Limb (tissue), 2 donors: Measurements from ENCODE around the gene ITGAL.

Experiments
- DNase-seq, 2 donors: peaks; one replicate each; pipeline ENCODE4 v3.0.0-alpha.2; 2016; ENCODE audit errors: extremely low spot score in 2 of 2

Gene ITGAL

DNA sequence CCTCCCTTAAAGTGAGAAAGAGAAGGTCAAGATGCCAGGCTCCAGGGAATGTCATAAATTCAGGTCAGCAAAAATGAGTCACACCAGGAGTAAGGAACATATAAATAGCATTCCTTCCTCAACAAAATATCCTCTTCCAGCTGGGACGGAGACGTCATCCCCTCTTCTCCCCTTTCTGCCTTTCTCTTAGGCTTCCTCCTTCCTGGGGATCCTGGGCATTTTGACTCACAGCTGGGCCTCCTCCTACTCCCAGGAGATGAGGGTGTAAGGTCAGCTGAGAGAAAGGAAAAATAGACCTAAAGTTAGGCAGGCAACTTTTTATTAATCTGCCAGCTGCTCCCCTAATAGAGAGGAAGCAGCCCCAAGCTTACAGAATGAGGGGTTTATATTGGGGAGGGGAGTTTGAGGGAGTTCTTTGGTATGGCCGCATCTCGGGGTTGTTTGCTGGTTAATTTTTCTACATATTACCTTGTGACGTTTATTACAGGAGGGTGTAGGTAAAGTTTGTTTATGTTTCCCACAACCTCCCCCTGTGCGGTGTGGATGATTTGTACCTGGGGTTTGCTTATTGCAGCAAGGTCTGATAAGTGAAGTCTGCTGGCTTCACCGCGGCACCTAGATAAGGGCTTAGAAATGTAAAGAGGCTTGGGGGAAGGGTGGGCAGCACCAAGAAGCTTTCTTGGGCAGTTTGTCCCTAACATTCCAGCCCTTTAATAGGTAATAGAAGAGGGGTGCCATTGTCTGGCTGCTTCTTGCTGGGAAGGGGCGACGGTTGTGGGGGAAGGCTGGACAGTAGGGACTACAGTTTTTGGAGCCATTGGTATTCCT lies 69.2 kb downstream of the ITGAL start:
- DNase-seq = no peak

GRCh38 chr16:30543067-30543466 lies 70.5 kb downstream of the ITGAL start:
- no peak for DNase-seq

DNA sequence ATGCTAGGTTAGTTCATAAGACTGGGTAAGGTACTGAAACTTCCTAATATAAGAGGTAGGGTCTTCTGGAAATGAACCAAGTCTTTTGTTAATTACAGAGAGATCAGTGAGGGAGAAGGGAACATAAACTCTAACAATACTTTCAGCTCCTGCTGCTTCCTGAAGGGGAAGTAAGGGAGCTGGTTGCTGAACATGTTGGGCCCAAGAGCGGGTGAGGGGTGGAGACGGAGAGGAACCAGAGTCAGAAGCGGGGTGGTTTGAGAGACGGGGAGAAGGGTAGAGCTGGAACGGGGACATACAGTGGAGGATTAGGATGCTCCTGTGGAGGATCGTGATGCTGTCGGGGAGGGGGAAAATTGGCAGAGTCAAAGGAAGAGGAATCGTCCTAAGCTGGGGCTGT lies 73.6 kb downstream of the ITGAL start:
- no peak for DNase-seq

GRCh38 chr16:30548416-30549253 lies 76.1 kb downstream of the ITGAL start:
- DNase-seq = no peak

DNA sequence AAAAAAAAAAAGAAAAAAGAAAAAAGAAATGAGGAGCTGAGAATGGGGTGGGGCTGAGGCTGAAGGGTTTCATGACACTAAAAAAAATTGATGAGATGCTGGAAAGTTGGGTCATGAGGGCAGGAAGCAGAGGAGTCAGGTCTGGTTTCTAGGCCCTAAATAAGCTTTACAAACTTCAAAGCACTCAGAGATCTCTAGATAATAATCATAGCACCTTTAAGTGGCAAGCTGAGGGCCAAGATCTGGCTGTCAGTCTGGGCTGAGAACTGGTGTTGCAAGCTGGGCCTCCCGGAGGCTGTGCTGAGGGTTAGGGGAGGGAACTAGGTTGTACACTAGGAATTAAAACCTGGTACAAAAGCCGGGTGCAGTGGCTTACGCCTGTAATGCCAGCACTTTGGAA lies 79.2 kb downstream of the ITGAL start:
- DNase-seq = no peak

DNA sequence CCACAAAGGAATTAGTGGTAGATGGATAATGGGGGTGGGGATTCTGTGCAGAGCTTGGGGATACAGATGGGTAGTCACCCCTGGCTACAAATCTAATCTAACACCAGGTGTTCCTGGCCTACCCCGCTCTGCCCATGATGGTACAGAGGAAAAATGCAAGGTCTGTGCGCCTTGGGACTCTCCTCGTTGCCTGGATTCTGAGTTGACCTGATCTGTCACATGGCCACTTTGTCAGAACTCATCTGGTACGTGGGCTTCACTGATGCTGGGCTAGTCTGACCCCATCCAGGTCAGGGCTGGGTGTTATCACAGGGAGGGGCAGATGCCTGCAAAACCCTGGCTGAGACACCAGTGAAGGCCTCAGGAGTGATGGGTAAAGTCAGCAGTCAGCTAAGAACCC lies 80.4 kb downstream of the ITGAL start:
- DNase-seq = no peak

DNA sequence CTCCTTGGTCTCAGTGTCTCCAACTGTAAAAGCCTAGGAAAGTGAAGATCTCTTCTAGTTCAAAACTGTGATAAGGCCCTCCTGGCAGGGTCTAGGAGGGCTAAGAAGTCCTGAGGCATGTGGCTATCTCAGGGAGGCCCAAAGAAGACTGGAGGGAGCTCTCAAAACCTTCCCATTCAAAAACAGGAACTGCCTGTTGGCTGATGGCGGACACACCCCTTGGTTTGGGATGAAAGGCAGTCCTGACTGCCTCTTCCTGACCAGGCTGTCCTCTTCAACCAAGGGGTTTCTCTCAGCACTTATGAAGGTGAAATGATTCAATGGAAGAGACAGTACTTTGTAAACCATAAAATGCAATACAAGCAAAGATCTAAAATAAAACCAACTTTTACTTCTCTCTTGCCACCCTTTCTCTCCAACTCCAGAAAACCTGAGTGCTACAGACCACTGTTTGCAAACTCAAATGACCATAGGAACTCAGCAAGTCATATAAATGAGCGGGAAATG lies 80.9 kb downstream of the ITGAL start:
- no peak for DNase-seq

GRCh38 chr16:30554557-30555314 lies 82.2 kb downstream of the ITGAL start:
- DNase-seq = no peak

DNA sequence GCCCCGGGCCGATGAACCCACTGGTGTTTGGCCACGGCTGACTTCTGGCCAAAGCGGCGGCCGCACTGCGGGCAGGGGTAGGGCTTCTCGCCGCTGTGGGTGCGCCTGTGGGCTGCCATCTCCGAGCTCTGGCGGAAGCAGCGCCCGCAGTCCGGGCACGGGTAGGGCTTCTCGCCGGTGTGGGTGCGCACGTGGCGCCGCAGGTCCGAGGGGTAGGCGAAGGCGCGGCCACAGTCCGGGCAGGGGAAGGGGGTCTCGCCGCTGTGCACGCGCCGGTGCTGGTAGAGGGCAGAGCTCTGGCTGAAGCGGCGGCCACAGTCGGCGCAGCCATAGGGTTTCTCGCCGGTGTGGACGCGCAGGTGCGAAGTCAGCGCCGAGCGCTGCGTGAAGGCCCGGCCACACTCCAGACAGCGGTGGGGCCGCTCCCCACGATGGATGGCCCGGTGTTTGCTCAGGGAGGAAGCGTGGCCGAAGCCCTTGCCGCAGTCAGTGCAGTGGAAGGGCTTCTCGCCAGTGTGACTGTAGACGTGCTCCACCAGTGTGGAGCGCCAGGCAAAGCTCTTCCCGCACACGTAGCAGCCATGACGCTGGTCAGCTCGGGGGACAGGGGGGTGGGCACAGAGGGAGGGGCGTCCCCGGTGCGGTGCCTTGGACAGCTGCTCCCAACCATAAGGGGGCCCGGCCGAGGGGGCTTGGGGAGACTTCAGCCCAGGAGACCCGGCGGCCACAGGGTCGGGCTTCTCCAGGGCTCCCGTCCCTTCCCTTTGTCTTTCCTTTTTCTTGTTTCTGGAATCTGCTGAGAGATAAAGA lies 83.0 kb downstream of the ITGAL start:
- no peak for DNase-seq

- DNase-seq = no peak
Measured at GRCh38 chr16:30556125-30556473, 83.6 kb downstream of the ITGAL start.

- DNase-seq = no peak
Measured at GRCh38 chr16:30557707-30557956, 85.1 kb downstream of the ITGAL start.

DNA sequence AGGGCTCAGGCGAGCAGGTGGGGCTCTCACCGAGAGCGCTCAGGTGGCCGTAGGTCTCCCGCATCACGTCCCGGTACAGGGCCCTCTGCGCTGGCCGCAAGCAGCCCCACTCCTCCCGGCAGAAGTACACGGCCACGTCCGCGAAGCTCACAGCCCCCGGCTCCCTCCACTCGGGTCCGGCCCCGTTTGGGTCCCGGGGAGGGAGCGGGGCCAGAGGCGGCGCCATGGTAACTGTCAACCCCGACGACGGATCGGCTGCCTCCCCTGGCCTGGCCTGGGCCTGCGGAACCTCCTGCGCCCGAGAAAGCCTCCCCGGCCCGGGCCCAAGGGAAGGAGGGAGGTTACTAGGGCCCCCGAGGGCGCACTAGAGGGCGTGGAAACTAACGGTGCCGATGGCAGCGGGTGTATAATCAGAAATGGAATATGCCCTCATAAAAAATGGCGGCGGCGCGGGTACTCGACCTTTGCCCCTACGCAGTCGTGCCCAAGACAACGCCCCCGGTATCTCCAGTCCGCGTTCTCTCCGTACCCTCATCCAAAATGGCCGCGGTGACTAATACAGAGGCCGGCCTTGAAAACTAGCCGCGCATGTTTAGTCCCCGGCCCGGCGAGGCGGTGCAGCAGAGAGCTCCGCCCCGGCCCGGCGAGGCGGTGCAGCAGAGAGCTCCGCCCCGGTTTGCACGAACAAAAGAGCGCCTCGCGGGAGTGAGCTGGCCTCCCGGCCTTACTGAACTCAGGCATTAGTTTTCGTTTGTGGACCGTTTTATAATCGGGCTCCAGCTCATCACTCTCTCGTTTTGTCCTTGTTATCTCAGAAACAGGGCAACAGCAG lies 85.6 kb downstream of the ITGAL start, which contains the start of gene ZNF764:
ZNF764 (minus strand) TSS at position 418 of the 832 bp plus-strand sequence; CDS start at position 226, 192 bp downstream.
- DNase-seq = peak; percentile 95 to 97

- DNase-seq = no peak
Measured at GRCh38 chr16:30558789-30559377, 86.3 kb downstream of the ITGAL start.

GRCh38 chr16:30559690-30560089 lies 87.1 kb downstream of the ITGAL start:
- DNase-seq = no peak

GRCh38 chr16:30561089-30561816 lies 88.7 kb downstream of the ITGAL start:
- no peak for DNase-seq

GRCh38 chr16:30562021-30562420 lies 89.5 kb downstream of the ITGAL start:
- DNase-seq = no peak

DNA sequence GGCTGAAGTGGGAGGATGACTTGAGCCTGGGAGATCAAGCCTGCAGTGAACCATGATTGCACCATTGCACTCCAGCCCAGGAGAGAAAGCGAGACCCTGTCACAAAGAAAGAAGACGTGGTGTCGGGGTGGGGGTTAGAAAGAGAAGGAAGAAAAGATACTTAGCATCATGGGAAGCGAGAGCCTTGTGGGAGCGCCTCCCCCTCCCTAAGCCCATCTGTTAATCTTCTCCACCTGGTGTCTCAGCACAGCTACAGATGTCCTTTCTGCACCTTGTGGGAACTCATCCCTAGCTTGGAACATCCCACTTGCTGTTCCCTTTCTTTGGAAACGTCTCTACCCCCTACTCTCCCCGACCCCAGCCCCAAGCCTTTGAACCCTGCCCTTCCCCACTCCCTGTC lies 93.0 kb downstream of the ITGAL start:
- no peak for DNase-seq

GRCh38 chr16:30565984-30566383 lies 93.4 kb downstream of the ITGAL start:
- DNase-seq = no peak

- no peak for DNase-seq
Measured at GRCh38 chr16:30566531-30566930, 94.0 kb downstream of the ITGAL start.
